GM04504 (cell line): Measurements from ENCODE around the gene CCDC93.

Experiments
- DNase-seq: peaks from one replicate; pipeline ENCODE4 v3.0.0-alpha.2; 2012; ENCODE audit warnings: low read depth

Gene CCDC93

DNA sequence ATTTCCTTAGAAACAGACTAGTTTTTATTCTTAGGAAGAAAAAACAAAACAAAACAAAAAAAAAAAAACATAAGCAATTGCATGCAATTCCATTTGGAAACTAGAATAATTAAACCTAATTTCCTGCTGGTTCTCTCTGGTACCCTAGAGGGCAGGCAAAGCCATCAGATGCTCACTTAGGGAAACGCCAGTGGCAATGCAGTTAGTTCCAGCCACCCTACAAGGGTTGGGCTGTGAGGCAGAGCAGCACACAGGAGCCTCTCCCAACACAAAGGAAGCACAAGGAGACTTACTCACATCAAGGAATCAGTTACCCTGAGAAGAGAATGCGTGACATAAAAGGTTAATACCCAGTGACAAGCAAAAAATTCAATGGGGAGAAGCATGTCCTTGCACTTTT lies 28.8 kb downstream of the CCDC93 start:
- DNase-seq, result no peak

DNA sequence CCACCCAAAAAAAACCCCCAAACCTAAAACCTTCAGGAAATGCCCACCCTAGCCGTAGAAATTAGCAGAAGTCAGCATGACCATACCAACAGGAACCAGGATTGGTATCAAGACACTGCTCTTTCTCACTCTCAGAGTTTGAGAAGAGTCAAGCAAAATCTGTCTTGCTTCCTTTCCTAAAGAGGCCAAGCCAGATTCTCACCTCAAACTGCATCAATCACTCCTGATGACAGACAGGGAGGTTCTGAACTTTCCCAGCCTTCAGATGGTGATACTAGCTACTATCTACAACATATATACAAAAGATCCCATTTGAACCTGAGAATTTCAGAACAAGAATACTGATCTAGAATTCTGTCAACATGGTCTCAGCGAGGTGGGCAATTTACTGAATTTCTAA lies 29.7 kb downstream of the CCDC93 start:
- no peak for DNase-seq

DNA sequence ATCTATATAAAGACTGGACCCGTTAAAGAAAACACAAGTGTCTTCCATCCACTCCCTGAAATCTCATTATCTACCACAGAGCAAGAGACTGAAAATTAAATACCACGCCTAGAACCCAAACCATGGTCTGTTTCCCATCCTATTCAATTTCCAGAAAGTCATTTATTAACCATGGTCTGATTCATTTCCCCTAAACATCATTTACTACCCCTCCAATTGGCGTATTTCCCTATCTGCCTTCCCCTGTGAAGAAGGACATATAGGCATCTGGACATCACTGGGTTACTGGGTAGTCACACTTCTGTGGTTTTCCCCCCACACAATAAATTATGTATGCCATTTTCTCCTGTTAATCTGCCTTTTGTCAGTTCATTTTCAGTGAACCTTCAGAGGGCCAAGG lies 30.8 kb downstream of the CCDC93 start:
- DNase-seq, result peak; percentile 32

DNA sequence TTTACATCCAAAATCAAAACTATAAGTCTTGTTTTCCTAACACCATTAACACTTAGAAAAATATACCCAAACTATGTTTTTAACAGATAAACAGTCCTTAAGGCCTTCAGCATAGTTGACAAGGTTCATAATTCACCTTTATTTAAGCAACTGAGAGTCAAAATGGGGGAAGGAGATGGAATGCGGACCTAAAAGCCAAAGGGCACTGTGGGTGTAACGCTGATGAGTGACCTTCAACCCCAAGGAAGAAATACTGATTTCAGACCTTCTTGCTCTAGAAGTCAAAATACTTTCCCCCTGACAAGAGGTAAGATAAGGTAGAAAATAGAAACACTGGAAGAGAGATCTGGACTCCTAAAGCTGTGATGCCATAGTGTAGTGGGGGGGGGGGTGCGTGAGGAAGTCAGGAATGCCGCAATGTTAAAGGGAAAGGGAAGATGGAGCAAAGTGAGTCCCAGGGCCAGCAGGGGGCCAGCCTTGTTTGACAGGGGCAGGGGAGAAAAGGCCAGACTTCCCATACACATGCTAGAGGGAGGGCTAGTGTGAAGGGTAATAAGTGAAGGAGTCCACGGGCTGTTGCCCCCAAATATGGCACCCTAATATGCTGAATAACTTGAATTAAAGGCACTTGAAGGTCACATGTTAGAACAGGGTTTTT lies 31.4 kb downstream of the CCDC93 start:
- DNase-seq, result no peak

DNA sequence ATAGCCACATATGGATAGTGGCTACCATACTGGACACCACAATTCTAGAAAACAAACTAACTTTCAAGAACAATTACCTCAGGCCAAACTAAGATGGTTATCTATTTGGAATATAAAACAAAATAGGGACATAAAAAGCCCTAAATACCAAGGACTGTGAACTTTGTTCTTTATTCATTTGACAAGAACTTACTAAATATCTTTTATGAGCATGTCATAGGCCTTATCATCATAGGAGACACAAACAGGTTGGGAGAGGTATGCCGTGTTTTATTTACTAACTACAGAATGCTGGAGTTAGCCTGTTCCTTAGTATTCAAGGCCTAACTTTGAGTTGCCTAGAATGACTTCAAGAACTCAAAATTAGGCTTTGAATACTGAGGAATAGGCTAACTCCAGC lies 32.1 kb downstream of the CCDC93 start:
- no peak for DNase-seq

DNA sequence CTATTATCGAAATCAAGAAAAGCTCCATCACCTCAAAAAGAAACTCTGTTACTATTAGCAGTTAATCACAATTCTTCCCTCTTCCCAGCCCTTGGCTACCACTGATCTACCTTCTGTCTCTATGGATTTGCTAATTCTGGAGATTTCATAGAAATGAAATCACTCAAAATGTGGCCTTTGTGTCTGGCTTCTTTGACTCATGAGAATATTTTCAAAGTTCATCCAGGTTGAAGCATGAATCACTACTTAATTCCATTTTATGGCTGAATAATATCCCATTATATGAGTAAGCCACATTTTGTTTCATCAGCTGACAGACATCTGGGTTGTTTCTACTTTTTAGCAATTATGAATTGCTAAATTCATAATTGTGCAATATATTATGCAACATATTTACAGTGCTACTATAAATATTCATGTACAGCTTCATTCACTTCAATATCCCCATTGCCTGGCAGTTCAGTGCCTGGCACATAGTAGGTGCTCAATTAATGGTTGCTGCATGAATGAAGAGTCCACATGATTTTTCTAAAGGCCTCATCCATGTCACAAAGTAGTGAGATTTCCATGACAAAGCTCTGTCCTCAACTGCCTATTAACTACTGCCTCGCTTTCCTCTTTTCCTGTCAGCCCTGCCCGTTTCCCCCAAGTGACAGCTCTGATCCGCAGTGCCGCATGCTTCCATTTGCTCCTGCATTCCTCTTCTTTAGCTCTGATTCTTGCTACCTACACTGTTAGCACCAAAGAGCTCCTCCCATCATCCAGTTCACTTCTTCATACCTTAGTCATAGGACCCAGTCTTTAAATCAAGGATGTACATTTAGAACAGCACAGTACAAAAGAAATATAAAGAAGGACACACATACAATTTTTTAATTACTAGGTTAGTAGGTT lies 32.8 kb downstream of the CCDC93 start:
- peak; percentile 90 for DNase-seq

DNA sequence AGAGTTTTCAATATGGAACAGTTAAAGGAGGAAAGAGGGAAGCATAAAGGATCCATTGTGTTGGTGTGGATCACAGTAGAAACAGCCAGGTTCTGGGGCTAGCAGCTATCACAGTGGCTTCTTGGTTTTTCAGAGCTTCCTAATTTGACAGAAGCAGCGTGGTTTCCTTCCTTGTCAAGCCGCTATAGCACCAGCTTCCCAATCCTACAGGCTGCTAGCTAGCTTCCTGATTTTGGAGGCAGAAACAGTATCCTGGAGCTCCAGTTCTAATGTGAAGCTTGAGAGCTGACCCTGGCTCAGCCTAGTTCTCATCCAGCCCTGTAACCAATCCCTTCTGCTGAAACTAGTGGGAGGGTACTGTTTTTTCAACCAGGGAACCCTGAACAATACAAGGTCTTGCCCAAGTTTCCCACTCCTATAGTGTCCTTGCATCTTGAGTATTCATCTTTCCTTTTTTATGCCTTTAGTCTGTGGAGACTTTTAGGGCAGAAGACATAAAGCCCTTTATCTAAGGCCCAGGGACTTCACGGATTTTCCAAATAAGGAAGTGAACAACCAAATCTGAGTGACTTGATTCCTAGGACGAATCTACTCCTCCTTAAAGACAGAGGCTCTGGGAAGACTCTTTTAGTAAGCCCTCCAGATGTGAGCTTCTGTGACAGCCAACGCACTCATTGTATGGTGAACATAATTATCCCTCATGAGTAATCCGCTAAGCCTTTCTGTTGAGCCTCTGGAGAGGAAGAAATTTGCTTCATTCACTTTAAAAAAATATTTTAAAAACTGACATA lies 33.8 kb downstream of the CCDC93 start:
- DNase-seq, result peak; percentile 70

DNA sequence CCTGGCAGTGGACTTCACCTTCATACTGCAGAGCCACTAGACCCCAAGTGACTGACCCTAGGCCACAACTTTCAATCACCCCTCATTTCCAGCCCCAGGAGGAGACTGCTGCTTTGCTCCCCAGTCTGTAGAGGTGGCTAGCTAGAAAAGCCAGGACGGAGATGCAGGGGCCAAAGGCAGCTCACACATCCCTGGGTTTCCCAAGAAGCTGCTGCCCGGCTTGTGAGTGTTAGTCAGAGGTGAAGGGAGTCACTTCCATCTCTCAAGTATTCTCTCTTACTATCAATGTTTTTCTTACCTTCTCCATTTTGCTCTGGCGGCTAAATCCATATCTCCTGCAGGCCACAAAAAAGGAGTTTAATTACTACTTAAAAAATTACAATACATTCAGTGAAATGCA lies 36.2 kb downstream of the CCDC93 start:
- DNase-seq, result no peak

DNA sequence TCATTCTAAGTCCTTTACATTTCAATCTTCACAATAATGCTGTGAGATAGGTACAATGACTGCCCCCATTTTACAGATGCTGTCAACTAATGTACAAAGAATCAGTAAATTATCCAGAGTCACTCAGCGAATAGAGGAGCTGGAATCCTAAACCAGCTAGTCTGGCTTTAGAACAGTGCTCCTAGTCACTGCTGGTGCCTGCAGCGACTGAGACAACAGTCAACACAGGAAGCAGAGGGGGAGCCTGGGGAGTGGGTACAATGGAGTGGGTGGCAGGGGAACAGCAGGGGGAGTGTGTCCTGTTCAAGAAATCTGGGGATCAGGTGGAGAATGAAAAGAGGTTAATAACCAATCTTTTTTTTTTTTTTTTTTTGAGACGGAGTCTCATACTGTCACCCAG lies 37.3 kb downstream of the CCDC93 start:
- no peak for DNase-seq

DNA sequence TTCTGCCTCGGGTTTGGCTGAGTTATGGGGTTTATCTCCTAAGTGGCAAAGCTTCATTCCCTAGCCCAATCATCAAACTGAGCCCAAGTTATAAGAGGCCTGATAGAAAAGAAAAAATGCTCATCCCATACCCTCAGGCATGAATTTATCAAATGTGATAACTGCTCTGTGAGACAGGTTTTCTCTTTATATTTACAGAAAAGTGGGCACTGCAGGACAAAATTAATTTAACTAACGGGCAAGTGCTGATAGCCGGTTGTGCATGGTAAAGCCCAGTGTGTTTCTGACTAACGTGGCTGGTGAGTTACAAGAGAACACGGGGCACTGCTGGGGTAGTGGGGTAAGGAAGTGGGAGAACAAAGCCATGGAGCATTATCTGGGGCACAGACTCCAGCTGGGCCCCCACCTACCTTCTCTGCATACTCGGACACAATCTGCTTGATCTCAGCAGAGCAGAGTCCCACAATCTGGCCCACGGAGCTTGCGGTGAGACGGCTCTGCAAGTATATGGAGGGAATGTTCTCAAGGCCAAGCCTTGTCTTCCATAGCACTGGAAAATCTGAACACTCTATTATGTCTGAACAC lies 40.3 kb downstream of the CCDC93 start:
- DNase-seq, result no peak

DNA sequence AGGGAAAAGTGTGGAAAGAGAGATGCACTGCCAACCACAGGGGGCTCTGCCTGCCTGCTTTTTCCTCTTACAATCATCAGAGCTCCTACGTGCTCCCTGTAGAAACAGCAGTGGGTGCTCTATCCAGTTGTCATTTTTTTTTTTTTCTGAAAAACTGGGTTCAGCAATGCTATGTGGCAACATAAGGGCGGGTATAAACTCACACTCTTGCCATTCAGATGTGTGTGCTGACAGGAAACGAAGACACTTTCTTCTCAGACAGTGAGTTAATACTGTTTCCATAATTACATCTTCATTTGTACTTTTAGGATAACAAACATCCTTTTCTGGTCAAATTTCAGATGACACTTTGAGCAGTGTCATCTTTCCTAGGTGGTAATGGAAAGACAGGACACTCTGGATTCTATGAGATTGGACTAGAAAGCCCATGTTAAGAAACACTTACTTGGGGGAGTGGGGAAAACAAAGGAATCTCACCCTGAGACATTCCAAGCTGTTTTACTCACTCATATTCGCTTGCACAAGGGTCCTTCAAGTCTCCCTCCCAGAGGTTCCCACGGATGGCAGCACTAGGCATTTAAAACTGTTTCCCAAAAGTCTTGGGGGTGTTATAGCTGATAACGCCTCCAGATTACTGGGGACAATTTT lies 41.3 kb downstream of the CCDC93 start:
- DNase-seq, result no peak

DNA sequence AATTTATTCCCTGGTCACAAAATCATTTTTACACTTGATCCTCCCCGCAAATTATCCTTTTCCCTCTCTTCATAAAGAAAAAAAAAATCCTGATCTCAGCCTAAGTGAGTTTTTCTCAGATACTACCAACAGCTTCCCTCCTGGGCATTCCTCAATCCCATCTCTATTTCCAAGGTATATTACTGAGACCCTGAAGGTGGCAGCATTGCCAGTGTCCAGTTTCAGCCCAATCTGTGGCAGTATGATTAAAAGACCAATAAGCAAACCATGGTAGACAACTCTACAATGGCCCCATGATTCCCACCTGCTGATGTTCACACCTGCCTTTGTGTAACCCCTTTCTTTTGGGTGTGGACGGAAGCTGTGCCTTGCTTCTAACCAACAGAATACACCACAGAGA lies 45.1 kb downstream of the CCDC93 start:
- no peak for DNase-seq

DNA sequence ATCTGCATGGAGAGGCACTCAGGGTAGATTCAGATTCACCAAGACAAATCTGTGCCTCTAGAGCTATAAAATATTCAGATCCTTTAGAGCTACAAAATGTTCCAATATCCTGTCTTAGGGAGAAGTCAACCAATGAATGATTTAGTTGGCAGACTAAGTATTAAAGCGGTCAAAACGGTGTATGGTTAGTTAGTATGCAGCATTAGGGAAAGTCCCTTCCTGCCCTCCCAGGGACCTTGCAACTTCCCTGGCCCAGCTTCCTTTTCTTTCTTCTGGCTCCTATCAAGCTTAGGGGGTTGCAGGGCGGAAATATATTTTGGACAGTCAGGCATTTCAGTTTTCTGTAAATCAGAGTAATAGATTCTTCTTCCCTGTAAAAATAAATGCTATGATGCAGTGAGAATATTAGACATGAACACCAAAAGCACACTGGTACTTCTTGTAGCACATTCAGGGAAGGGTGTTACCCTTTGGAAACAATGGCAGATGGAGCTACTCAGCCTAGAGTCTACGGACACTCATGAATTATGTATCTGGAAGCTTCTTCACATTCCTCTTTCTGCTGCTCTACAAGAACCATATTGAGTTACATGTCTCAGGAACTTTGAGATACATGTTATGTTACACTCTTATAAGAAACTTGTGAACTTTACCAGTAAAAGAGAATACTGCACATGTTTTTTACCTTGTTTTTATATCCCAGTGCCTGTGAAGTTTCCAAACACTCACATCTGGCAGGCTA lies 45.7 kb downstream of the CCDC93 start:
- DNase-seq, result no peak

DNA sequence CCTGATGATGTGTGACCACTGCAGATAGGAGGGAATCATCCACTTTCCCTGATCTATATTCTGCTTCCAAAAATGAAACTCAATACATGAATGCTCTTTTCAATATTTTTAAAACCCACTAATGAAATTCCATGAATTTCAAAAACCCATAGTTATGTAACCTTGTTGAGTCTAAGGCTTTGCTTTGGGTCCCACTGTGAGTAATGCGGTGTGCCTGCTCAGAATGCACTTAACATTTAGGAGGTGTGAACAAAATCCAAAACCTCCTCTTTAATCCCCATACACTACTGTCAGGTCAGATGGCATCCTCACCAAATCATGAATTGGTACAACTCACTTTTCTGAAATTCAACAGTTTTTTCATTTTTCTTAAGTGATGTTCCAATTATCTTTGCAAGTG lies 50.4 kb downstream of the CCDC93 start:
- no peak for DNase-seq

DNA sequence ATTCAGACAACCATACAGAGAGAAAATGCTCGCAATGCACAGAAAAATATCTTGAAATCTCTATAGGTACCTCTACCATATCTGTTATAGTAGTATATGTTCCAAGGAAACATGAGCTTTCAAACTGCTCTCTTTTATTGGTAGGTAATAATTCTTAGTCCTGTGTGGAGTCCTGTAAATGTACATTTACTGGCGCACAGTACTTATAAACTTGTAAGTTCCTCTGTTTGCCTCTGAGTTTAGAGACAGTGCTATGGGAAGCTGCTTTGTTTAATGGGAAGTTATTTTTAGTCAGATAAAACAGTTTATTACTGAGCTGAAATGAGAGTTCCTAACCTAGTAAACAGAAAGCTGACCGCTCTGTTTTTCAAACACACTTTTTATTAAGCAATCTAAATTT lies 52.7 kb downstream of the CCDC93 start:
- DNase-seq, result no peak

DNA sequence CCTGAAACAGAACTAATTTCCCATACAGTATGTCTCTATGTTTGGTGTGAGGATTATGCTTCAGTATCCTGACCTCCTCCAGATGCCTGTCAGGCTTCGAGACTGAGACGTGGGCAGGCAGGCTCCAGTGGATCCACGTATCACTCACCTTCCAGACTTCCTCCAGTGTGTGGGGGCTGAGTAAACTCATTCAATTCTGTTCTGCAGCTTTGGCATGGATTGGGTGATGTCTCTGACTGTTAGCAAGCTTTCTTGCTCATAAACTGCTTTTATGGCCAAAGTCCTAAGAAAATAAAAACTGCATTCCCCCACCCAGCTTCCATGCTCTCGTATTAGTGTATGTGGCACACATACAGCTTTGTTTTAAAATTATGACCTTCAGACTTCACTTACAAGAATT lies 53.6 kb downstream of the CCDC93 start:
- no peak for DNase-seq

DNA sequence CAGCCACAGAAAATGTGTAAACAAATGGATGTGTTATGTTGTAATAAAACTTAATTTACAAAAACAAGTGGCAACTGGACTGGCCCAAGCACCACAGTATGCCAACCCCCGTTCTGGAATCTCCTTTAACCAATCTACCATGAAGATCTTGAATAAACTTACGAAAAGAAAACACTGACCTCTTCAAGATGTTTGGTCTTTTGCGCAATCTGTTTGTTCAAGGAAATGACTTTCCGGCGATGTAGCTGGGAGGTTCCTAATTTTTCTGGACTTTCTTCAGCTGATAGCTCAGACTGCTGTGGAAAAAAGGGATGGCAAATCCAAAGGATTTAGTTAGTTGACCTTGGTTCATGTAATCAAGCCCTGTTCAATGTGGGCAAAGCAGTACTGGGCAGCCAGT lies 55.7 kb downstream of the CCDC93 start:
- peak; percentile 33 for DNase-seq

DNA sequence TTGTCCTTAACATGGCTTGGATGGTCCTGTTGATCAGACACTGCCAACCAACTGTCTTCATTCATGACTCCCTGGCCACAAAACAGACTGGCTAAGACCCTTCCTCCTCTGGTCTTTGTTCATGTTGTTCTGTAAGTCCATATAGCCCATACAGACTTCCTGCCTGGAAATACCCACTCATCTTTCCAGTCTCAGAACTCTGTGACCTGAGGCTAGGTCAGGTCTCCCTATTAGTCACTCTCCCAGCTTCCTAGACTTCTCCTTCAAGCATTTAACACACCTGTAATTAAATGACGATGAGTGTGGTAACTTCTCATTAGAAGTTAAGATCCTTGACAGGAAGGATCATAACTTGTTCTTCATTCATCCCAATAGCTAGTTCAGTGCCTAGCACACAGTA lies 56.3 kb downstream of the CCDC93 start:
- no peak for DNase-seq

DNA sequence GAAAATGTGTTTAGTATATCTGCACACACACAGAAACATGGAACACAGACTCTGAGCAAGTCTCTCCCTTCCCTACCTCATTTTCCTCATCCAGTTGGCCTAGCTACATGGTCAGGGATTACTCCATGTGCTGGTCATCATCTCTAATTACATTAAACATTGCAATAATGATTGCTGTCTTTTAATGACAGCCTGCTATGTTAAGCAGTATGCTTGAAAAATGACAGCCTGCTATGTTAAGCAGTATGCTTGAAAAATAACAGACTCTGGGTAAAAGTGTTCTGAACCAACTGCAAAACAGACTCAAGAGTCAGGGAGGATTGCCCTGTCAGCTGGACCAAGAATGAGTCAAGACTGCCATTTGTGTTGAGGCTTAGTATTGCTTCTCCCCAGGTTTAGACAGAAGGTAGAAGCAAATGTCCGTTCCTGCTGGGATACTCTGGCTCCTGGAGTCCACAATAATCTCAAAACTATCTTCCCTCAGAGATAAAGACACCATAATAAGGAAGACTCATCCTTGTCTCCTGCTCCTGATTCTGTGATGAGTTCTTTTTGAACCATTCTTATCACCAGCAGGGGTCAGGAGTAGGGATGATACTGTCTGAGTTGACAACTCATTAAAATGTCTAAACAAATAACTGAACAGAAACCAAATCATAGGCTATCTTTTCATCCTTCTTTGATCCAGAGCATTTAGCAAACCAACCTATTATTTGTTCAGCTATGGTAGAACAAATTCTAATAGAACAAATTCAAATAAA lies 57.7 kb downstream of the CCDC93 start:
- no peak for DNase-seq

DNA sequence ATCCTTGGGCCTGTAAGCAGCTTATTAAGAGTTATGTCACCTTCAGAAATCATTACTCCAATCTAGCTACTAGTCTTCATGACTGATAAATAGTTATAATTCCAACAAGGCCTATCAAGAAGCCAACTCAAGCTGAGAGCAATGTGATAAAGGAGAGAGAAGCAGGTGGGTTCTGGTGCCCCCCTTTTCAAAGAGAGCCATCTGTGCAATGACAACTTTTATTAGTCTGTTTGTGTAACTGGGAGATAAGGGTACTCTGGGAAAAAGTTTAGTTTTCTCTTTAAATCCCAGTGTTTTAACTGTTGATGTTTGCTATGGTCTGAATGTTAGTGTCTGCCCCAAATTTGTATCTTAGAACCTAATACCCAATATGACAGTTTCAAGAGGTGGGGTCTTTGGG lies 60.6 kb downstream of the CCDC93 start:
- DNase-seq, result no peak

DNA sequence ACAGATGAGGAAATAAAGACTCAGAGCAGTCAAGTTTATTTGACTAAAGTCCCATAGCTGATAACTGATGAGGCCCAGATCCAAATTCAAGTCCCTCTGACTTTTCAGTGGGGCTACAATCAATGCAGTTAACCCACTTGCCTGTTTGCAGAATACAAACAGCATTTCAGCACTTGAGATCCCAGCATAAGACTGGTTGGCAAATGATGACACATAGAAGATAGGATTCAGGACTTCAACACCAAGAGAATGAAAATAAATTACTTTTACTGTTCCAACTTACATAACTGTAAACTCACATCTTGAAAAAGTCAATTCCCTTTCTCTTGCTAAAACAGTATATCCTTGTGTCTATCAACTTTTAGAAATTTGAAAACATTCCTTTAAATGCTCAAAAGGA lies 61.2 kb downstream of the CCDC93 start:
- no peak for DNase-seq
